ENCODE measurements around the gene C8B. TPM values are rescaled to one million over a fixed set of nuclear protein-coding genes. Genes with fewer than 3 reads are reported as not detected.
A peak's percentile ranks its signal among the peaks of the same experiment; 100 is the strongest.

C8B gene
- total and polyA plus RNA-seq, 2 of the 13 experiments (the other 11 are each of a cell fraction or from before 2014, with no cell fraction given), result 8.4 to 11.3 TPM

GRCh38 chr1:56908619-56909221 lies 57.1 kb downstream of the C8B start (continued):
- TF ChIP-seq ZBTB25 (CRISPR knock-in tag; IDR thresholded peaks at IDR 0.05) (no peak), TBX2 (CRISPR knock-in tag; IDR thresholded peaks at IDR 0.05; ENCODE audit: borderline replicate concordance) (peak; percentile 34; the same call in 1 of the 2 replicates), REXO4 (CRISPR knock-in tag; IDR thresholded peaks at IDR 0.05; ENCODE audit: borderline replicate concordance) (no peak), HNF1A (IDR thresholded peaks at IDR 0.05; ENCODE audit: low read depth) (0 out of 2 replicates have a peak, but pooled peaks have one; percentile 12), HNF1A (CRISPR knock-in tag; IDR thresholded peaks at IDR 0.05; ENCODE audit: borderline replicate concordance) (peak; percentile 11; the same call in 1 of the 2 replicates), TBX3 (IDR thresholded peaks at IDR 0.05; ENCODE audit: borderline replicate concordance) (peak; percentile 61; the same call in 1 of the 2 replicates), ZNF264 (CRISPR knock-in tag; IDR thresholded peaks at IDR 0.05) (0 out of 2 replicates have a peak, but pooled peaks have one; percentile 9), DPF2 (CRISPR knock-in tag; IDR thresholded peaks at IDR 0.05; ENCODE audit: borderline replicate concordance, low read depth) (no peak), HNF4G (IDR thresholded peaks at IDR 0.05; ENCODE audit: borderline replicate concordance, low read depth, low read length) (peak; percentile 79), HNF4G (CRISPR knock-in tag; IDR thresholded peaks at IDR 0.05; ENCODE audit: borderline replicate concordance, low read depth) (no peak), NR2F2 (IDR thresholded peaks at IDR 0.05; ENCODE audit: borderline replicate concordance, low read depth) (0 out of 2 replicates have a peak, but pooled peaks have one; percentile 31), ARID3A (IDR thresholded peaks at IDR 0.05; ENCODE audit: low read depth, low read length) (peak; percentile 81), E2F1 (CRISPR knock-in tag; IDR thresholded peaks at IDR 0.05) (no peak)
- TF ChIP-seq, protein P1, sequence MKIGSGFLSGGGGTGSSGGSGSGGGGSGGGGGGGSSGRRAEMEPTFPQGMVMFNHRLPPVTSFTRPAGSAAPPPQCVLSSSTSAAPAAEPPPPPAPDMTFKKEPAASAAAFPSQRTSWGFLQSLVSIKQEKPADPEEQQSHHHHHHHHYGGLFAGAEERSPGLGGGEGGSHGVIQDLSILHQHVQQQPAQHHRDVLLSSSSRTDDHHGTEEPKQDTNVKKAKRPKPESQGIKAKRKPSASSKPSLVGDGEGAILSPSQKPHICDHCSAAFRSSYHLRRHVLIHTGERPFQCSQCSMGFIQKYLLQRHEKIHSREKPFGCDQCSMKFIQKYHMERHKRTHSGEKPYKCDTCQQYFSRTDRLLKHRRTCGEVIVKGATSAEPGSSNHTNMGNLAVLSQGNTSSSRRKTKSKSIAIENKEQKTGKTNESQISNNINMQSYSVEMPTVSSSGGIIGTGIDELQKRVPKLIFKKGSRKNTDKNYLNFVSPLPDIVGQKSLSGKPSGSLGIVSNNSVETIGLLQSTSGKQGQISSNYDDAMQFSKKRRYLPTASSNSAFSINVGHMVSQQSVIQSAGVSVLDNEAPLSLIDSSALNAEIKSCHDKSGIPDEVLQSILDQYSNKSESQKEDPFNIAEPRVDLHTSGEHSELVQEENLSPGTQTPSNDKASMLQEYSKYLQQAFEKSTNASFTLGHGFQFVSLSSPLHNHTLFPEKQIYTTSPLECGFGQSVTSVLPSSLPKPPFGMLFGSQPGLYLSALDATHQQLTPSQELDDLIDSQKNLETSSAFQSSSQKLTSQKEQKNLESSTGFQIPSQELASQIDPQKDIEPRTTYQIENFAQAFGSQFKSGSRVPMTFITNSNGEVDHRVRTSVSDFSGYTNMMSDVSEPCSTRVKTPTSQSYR (CRISPR knock-in tag; IDR thresholded peaks at IDR 0.05; ENCODE audit: borderline replicate concordance), result peak; percentile 62; the same call in 1 of the 2 replicates

Measured in HepG2 (cell line).